IPS-15b (cell line): ENCODE measurements around the gene TUSC2.

Experiments
- H3K27me3 ChIP-seq: one replicate; pipeline ENCODE4 v1.6.1; 2013; ENCODE audit warnings: low read length; ENCODE audit not compliant: control insufficient read depth, insufficient read depth
- H3K36me3 ChIP-seq: one replicate; pipeline ENCODE4 v1.6.1; 2013; ENCODE audit warnings: low read length; ENCODE audit not compliant: control insufficient read depth, insufficient read depth
- H3K4me1 ChIP-seq: one replicate; pipeline ENCODE4 v1.6.1; 2013; ENCODE audit warnings: mild to moderate bottlenecking, low read length; ENCODE audit not compliant: control insufficient read depth, insufficient read depth
- H3K4me3 ChIP-seq: one replicate; pipeline ENCODE4 v1.5.1; 2013; ENCODE audit warnings: low read depth, low read length
- H3K9ac ChIP-seq: one replicate; pipeline ENCODE4 v1.6.1; 2013; ENCODE audit warnings: low read depth, mild to moderate bottlenecking, low read length
- H3K9me3 ChIP-seq: one replicate; pipeline ENCODE4 v1.6.1; 2013; ENCODE audit warnings: mild to moderate bottlenecking, low read length; ENCODE audit not compliant: control insufficient read depth, insufficient read depth

The TUSC2 gene

GRCh38 chr3:50340147-50340447 is 12.1 kb upstream of the TUSC2 start:
- Histone ChIP-seq H3K4me1 (peaks cover 3% of the 10 kb centered on the region), H3K4me3 (peak overlapping the region; percentile 58), H3K9ac (no peak overlapping the region), H3K9me3 (no peaks in the 10 kb centered on the region), H3K27me3 (peaks cover 67% of the 10 kb centered on the region), H3K36me3 (no peaks in the 10 kb centered on the region)

- peak overlapping the region; percentile 58 for H3K4me3 ChIP-seq
- H3K27me3 ChIP-seq = peaks cover 62% of the 10 kb centered on the region
- no peaks in the 10 kb centered on the region for H3K36me3 ChIP-seq
- H3K9ac ChIP-seq = no peak overlapping the region
- no peaks in the 10 kb centered on the region for H3K9me3 ChIP-seq
- H3K4me1 ChIP-seq = peaks cover 4% of the 10 kb centered on the region
These were observed 11.6 kb upstream of the TUSC2 start for GRCh38 chr3:50339485-50340146.

GRCh38 chr3:50338965-50339364 is 10.9 kb upstream of the TUSC2 start:
- H3K27me3 ChIP-seq = peaks cover 56% of the 10 kb centered on the region
- peaks cover 6% of the 10 kb centered on the region for H3K4me1 ChIP-seq
- H3K4me3 ChIP-seq = no peak overlapping the region
- no peak overlapping the region for H3K9ac ChIP-seq
- no peaks in the 10 kb centered on the region for H3K36me3 ChIP-seq
- H3K9me3 ChIP-seq = no peaks in the 10 kb centered on the region

- H3K4me1 ChIP-seq = peaks cover 6% of the 10 kb centered on the region
These were observed 9.3 kb upstream of the TUSC2 start for GRCh38 chr3:50337175-50337861.

GRCh38 chr3:50336452-50337174 is 8.6 kb upstream of the TUSC2 start:
- peak overlapping the region; percentile 91 for H3K9ac ChIP-seq
- H3K4me3 ChIP-seq = peak overlapping the region; percentile 95
- peaks cover 34% of the 10 kb centered on the region for H3K27me3 ChIP-seq
- H3K4me1 ChIP-seq = peaks cover 6% of the 10 kb centered on the region
- H3K9me3 ChIP-seq = no peaks in the 10 kb centered on the region
- H3K36me3 ChIP-seq = peaks cover 9% of the 10 kb centered on the region

More at GRCh38 chr3:50337175-50337861, 9.3 kb upstream of the TUSC2 start:
- Histone ChIP-seq H3K27me3 (peaks cover 41% of the 10 kb centered on the region), H3K9ac (peak overlapping the region; percentile 91), H3K9me3 (no peaks in the 10 kb centered on the region), H3K4me3 (peak overlapping the region; percentile 95), H3K36me3 (peaks cover 5% of the 10 kb centered on the region)

- Histone ChIP-seq H3K4me3 (peak overlapping the region; percentile 18), H3K4me1 (peaks cover 3% of the 10 kb centered on the region), H3K36me3 (peaks cover 24% of the 10 kb centered on the region), H3K27me3 (peaks cover 14% of the 10 kb centered on the region), H3K9ac (no peak overlapping the region), H3K9me3 (no peaks in the 10 kb centered on the region)
These were observed 6.5 kb upstream of the TUSC2 start for GRCh38 chr3:50334339-50335075.

- H3K9me3 ChIP-seq = no peaks in the 10 kb centered on the region
- H3K4me1 ChIP-seq = peaks cover 3% of the 10 kb centered on the region
- H3K36me3 ChIP-seq = peaks cover 24% of the 10 kb centered on the region
- no peak overlapping the region for H3K4me3 ChIP-seq
- H3K9ac ChIP-seq = no peak overlapping the region
- peaks cover 7% of the 10 kb centered on the region for H3K27me3 ChIP-seq
These were observed 5.8 kb upstream of the TUSC2 start for GRCh38 chr3:50333744-50334328.

- no peak overlapping the region for H3K9ac ChIP-seq
- H3K9me3 ChIP-seq = no peaks in the 10 kb centered on the region
- no peak overlapping the region for H3K4me3 ChIP-seq
- peaks cover 3% of the 10 kb centered on the region for H3K4me1 ChIP-seq
- H3K36me3 ChIP-seq = peaks cover 24% of the 10 kb centered on the region
- H3K27me3 ChIP-seq = no peaks in the 10 kb centered on the region
These were observed 3.4 kb upstream of the TUSC2 start for GRCh38 chr3:50331364-50331907.

GRCh38 chr3:50330330-50330729 is 2.3 kb upstream of the TUSC2 start:
- Histone ChIP-seq H3K9ac (no peak overlapping the region), H3K27me3 (no peaks in the 10 kb centered on the region), H3K4me3 (no peak overlapping the region), H3K4me1 (peaks cover 3% of the 10 kb centered on the region), H3K9me3 (no peaks in the 10 kb centered on the region), H3K36me3 (peaks cover 32% of the 10 kb centered on the region)

- H3K27me3 ChIP-seq = no peaks in the 10 kb centered on the region
- H3K9me3 ChIP-seq = no peaks in the 10 kb centered on the region
- H3K4me1 ChIP-seq = peaks cover 3% of the 10 kb centered on the region
- peak overlapping the region; percentile 76 for H3K4me3 ChIP-seq
- peak overlapping the region; percentile 66 for H3K9ac ChIP-seq
- peaks cover 26% of the 10 kb centered on the region for H3K36me3 ChIP-seq
These were observed 894 bp downstream of the TUSC2 start for GRCh38 chr3:50327129-50327528.

- no peaks in the 10 kb centered on the region for H3K27me3 ChIP-seq
- no peak overlapping the region for H3K9ac ChIP-seq
- peaks cover 3% of the 10 kb centered on the region for H3K4me1 ChIP-seq
- peaks cover 18% of the 10 kb centered on the region for H3K36me3 ChIP-seq
- H3K4me3 ChIP-seq = no peak overlapping the region
- no peaks in the 10 kb centered on the region for H3K9me3 ChIP-seq
These were observed 1.9 kb downstream of the TUSC2 start for GRCh38 chr3:50326182-50326541.
